HepG2 (cell line): Measurements from ENCODE around the gene MYOZ3. TPM values are rescaled to one million over a fixed set of nuclear protein-coding genes. Genes with fewer than 3 reads are reported as not detected.

Source experiments
- ASH2L ChIP-seq: fragments of 300-600, 200-600 bp; sonication (generic); IDR thresholded peaks from 2 replicates; pipeline ENCODE4 v1.7.0; 2017; ENCODE audit warnings: low read depth, mild to moderate bottlenecking, moderate library complexity, mixed read lengths, low read length; ENCODE audit not compliant: insufficient read length
- FOXK2 ChIP-seq: fragments of 450-650 bp; IDR thresholded peaks from 2 replicates; pipeline ENCODE4 v1.6.1; 2016
- GABPA ChIP-seq, 2 experiments: IDR thresholded peaks; 2 replicates each; pipeline ENCODE4 v1.6.1; 2011 to 2016; ENCODE audit warnings: low read depth in 2 of 2, low read length in 1 of 2, missing biosample characterization in 1 of 2, missing genetic modification characterization in 1 of 2
- HOXA3 ChIP-seq: sonication (generic); formaldehyde crosslinking; IDR thresholded peaks from 2 replicates; pipeline ENCODE4 v1.5.0; 2020; ENCODE audit warnings: missing genetic modification reagents
- HOXD1 ChIP-seq: sonication (generic); formaldehyde crosslinking; IDR thresholded peaks from 2 replicates; pipeline ENCODE4 v1.5.0; 2020; ENCODE audit warnings: missing genetic modification reagents
- JUN ChIP-seq: sonication (generic); formaldehyde crosslinking; IDR thresholded peaks from 2 replicates; pipeline ENCODE4 v1.4.0; 2020; ENCODE audit warnings: mild to moderate bottlenecking, missing genetic modification reagents
- KLF16 ChIP-seq, 2 experiments: sonication (generic) in 1 of 2; formaldehyde crosslinking in 1 of 2; IDR thresholded peaks; 2 replicates each; pipeline versions ENCODE4 v1.6.1 to v1.8.0; 2016 to 2023; ENCODE audit warnings: missing genetic modification reagents in 2 of 2, missing compliant biosample characterization in 1 of 2
- MEIS2 ChIP-seq: sonication (generic); formaldehyde crosslinking; IDR thresholded peaks from 2 replicates; pipeline ENCODE4 v1.9.0; 2021; ENCODE audit warnings: mild to moderate bottlenecking, missing genetic modification reagents
- MTA1 ChIP-seq: sonication (generic); formaldehyde crosslinking; IDR thresholded peaks from 2 replicates; pipeline ENCODE4 v1.4.0; 2020; ENCODE audit warnings: missing genetic modification reagents, mild to moderate bottlenecking, borderline replicate concordance
- PCBP2 ChIP-seq: fragments of 200-400 bp; formaldehyde crosslinking; optimal IDR thresholded peaks from 2 replicates; pipeline ENCODE3; 2018; ENCODE audit warnings: low read length, low read depth; ENCODE audit not compliant: poor library complexity, severe bottlenecking
- RARG ChIP-seq: sonication (generic); formaldehyde crosslinking; IDR thresholded peaks from 2 replicates; pipeline ENCODE4 v1.4.0; 2020; ENCODE audit warnings: low read depth, mild to moderate bottlenecking, missing genetic modification reagents
- STAT5B ChIP-seq: sonication (generic); formaldehyde crosslinking; IDR thresholded peaks from 2 replicates; pipeline ENCODE4 v1.4.0; 2020; ENCODE audit warnings: missing genetic modification reagents
- TAF1 ChIP-seq: sonication (generic); formaldehyde crosslinking; IDR thresholded peaks from 2 replicates; pipeline ENCODE4 v1.4.0; 2020; ENCODE audit warnings: missing genetic modification reagents
- YEATS4 ChIP-seq: sonication (generic); formaldehyde crosslinking; IDR thresholded peaks from 2 replicates; pipeline ENCODE4 v1.4.0; 2020; ENCODE audit warnings: missing genetic modification reagents, borderline replicate concordance
- ZFX ChIP-seq: sonication (generic); formaldehyde crosslinking; IDR thresholded peaks from 2 replicates; pipeline ENCODE4 v1.4.0; 2020; ENCODE audit warnings: mild to moderate bottlenecking, low read depth, missing genetic modification reagents, moderate library complexity
- ZMYM3 ChIP-seq: sonication (generic); formaldehyde crosslinking; IDR thresholded peaks from 2 replicates; pipeline ENCODE4 v1.5.1; 2020; ENCODE audit warnings: mild to moderate bottlenecking, missing genetic modification reagents
- ZNF136 ChIP-seq: sonication (generic); formaldehyde crosslinking; IDR thresholded peaks from 2 replicates; pipeline ENCODE4 v1.8.1; 2022; ENCODE audit warnings: low read depth, mild to moderate bottlenecking, moderate library complexity, missing genetic modification reagents
- ZNF264 ChIP-seq: sonication (generic); formaldehyde crosslinking; IDR thresholded peaks from 2 replicates; pipeline ENCODE4 v1.4.0; 2020; ENCODE audit warnings: missing genetic modification reagents
- polyA plus RNA-seq, 8 experiments: library from polyadenylated mRNA; depleted of rRNA in 3 of 8; stranded (reverse) in 7 of 8; unstranded in 1 of 8; fragments of >200 nt; fragmentation: Illumina TruSeq in 4 of 8; extraction: Trizol in 4 of 8; gene quantifications; 2 replicates each; pipeline versions ENCODE4 v1.2.1 to v1.2.3, GENCODE V29; 2011 to 2016; ENCODE audit warnings: low read depth in 4 of 8, missing spikeins in 1 of 8, mixed read lengths in 1 of 8; ENCODE audit not compliant: insufficient read depth in 1 of 8
- total RNA-seq, 5 experiments: library from RNA; depleted of rRNA; stranded (reverse); fragments of >200 nt; fragmentation: Illumina TruSeq; extraction: Trizol; gene quantifications; 2 replicates each; pipeline ENCODE4 v1.2.3, GENCODE V29; 2016; ENCODE audit warnings: low read depth in 1 of 5
- TF ChIP-seq, protein P1 (sequence below): sonication (generic); formaldehyde crosslinking; IDR thresholded peaks from 2 replicates; pipeline ENCODE4 v1.5.1; 2020; ENCODE audit warnings: missing genetic modification reagents, mild to moderate bottlenecking, borderline replicate concordance
- TF ChIP-seq, protein P2 (sequence below): IDR thresholded peaks from 2 replicates; pipeline ENCODE4 v1.6.1; 2016; ENCODE audit warnings: low read depth, missing genetic modification reagents, missing compliant biosample characterization
- TF ChIP-seq, protein P3 (sequence below): sonication (generic); formaldehyde crosslinking; IDR thresholded peaks from 2 replicates; pipeline ENCODE4 v1.5.1; 2020; ENCODE audit warnings: missing genetic modification reagents, mild to moderate bottlenecking, borderline replicate concordance

MYOZ3 gene
- total and polyA plus RNA-seq, 2 of the 13 experiments (the other 11 are each of a cell fraction or from before 2014, with no cell fraction given): 0.05 TPM; not detected in 1

DNA sequence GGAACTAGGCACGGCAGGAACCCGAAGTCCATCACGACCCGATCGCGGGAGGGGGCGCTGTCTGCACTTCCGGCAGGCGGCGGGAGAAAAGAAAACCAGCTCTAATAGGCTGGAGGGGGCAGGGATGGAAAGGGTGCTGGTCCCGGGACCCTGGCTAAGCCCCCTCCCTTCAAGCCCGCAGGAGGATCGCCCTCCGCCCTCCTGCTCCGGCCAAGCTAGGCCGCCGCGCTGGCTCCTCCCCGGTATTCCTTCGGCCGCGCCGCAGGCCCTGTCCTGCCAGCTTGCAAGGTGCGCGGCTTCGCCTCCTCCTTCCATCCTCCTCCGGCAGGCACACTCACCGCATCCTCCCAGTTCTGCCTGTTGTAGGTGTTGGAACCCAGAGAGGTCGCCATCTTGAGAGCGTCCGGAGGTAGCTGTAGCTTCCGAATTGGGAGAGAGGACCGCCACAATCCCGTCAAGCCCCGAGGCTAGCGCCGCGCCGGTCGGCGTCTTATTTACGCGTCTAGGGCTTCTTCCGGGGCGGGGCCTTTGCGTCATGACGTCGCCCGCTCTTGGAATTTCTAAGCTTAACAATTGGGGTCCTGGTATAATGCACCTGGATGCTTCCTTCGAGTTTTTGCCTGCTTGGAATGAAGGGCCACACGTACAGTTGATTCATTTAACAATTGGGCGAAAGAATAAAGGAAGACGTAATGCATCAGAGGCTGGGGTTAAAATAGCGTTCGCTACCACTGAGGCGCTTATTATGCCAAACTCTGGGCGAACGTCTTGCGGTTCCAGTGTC is 39.7 kb downstream of the MYOZ3 start, which contains the start of gene RBM22 (continued):
- TF ChIP-seq ZFX (CRISPR knock-in tag): peak; percentile 97
- TF ChIP-seq MTA1 (CRISPR knock-in tag): peak; percentile 38; the same call in 1 of the 2 replicates
- peak; percentile 8; the same call in 1 of the 2 replicates for TF ChIP-seq HOXD1 (CRISPR knock-in tag)
- TF ChIP-seq, protein P1, sequence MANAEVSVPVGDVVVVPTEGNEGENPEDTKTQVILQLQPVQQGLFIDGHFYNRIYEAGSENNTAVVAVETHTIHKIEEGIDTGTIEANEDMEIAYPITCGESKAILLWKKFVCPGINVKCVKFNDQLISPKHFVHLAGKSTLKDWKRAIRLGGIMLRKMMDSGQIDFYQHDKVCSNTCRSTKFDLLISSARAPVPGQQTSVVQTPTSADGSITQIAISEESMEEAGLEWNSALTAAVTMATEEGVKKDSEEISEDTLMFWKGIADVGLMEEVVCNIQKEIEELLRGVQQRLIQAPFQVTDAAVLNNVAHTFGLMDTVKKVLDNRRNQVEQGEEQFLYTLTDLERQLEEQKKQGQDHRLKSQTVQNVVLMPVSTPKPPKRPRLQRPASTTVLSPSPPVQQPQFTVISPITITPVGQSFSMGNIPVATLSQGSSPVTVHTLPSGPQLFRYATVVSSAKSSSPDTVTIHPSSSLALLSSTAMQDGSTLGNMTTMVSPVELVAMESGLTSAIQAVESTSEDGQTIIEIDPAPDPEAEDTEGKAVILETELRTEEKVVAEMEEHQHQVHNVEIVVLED: peak; percentile 99
- peak; percentile 93 for TF ChIP-seq ASH2L
- 0 out of 2 replicates have a peak, but pooled peaks have one; percentile 14 for TF ChIP-seq FOXK2
- 0 out of 2 replicates have a peak, but pooled peaks have one; percentile 17 for TF ChIP-seq STAT5B (CRISPR knock-in tag)
- TF ChIP-seq RARG (CRISPR knock-in tag): 0 out of 2 replicates have a peak, but pooled peaks have one; percentile 32
- peak; percentile 63; the same call in 1 of the 2 replicates for TF ChIP-seq JUN
- peak; percentile 91 for TF ChIP-seq TAF1 (CRISPR knock-in tag)
- TF ChIP-seq KLF16 (CRISPR knock-in tag; IDR thresholded peaks at IDR 0.05): peak in 1 of 2 experiments; percentile 59; a peak in 2 of 4 replicates
- peak; percentile 56; the same call in 1 of the 2 replicates for TF ChIP-seq MEIS2 (CRISPR knock-in tag)
- TF ChIP-seq YEATS4 (CRISPR knock-in tag): peak; percentile 93
- TF ChIP-seq, protein P2, sequence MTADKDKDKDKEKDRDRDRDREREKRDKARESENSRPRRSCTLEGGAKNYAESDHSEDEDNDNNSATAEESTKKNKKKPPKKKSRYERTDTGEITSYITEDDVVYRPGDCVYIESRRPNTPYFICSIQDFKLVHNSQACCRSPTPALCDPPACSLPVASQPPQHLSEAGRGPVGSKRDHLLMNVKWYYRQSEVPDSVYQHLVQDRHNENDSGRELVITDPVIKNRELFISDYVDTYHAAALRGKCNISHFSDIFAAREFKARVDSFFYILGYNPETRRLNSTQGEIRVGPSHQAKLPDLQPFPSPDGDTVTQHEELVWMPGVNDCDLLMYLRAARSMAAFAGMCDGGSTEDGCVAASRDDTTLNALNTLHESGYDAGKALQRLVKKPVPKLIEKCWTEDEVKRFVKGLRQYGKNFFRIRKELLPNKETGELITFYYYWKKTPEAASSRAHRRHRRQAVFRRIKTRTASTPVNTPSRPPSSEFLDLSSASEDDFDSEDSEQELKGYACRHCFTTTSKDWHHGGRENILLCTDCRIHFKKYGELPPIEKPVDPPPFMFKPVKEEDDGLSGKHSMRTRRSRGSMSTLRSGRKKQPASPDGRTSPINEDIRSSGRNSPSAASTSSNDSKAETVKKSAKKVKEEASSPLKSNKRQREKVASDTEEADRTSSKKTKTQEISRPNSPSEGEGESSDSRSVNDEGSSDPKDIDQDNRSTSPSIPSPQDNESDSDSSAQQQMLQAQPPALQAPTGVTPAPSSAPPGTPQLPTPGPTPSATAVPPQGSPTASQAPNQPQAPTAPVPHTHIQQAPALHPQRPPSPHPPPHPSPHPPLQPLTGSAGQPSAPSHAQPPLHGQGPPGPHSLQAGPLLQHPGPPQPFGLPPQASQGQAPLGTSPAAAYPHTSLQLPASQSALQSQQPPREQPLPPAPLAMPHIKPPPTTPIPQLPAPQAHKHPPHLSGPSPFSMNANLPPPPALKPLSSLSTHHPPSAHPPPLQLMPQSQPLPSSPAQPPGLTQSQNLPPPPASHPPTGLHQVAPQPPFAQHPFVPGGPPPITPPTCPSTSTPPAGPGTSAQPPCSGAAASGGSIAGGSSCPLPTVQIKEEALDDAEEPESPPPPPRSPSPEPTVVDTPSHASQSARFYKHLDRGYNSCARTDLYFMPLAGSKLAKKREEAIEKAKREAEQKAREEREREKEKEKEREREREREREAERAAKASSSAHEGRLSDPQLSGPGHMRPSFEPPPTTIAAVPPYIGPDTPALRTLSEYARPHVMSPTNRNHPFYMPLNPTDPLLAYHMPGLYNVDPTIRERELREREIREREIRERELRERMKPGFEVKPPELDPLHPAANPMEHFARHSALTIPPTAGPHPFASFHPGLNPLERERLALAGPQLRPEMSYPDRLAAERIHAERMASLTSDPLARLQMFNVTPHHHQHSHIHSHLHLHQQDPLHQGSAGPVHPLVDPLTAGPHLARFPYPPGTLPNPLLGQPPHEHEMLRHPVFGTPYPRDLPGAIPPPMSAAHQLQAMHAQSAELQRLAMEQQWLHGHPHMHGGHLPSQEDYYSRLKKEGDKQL: 0 out of 2 replicates have a peak, but pooled peaks have one; percentile 36
- peak; percentile 92 for TF ChIP-seq HOXA3 (CRISPR knock-in tag)
- TF ChIP-seq ZMYM3 (CRISPR knock-in tag): peak; percentile 48; the same call in 1 of the 2 replicates
- TF ChIP-seq, protein P3, sequence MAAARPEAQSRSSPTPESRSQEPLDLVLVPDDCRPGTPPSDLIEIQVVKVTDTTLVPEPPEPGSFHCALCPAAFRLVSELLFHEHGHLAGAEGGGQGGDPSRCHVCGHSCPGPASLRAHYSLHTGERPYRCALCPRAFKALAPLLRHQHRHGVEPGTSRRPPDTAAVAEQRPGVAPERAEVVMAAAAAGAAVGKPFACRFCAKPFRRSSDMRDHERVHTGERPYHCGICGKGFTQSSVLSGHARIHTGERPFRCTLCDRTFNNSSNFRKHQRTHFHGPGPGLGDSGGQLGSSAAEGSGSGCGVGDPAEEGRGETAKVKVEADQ (CRISPR knock-in tag): peak; percentile 38; the same call in 1 of the 2 replicates
- TF ChIP-seq ZNF264 (CRISPR knock-in tag): peak; percentile 18; the same call in 1 of the 2 replicates
- peak; percentile 68 for TF ChIP-seq GABPA (IDR thresholded peaks at IDR 0.05; ENCODE audit: low read depth, low read length)
- peak; percentile 92 for TF ChIP-seq GABPA (CRISPR knock-in tag; IDR thresholded peaks at IDR 0.05; ENCODE audit: low read depth)
- TF ChIP-seq ZNF136 (CRISPR knock-in tag): peak; percentile 64; the same call in 1 of the 2 replicates
- TF ChIP-seq PCBP2: no peak
